ENCODE data around the gene ERI2.

ERI2 gene, protein sequence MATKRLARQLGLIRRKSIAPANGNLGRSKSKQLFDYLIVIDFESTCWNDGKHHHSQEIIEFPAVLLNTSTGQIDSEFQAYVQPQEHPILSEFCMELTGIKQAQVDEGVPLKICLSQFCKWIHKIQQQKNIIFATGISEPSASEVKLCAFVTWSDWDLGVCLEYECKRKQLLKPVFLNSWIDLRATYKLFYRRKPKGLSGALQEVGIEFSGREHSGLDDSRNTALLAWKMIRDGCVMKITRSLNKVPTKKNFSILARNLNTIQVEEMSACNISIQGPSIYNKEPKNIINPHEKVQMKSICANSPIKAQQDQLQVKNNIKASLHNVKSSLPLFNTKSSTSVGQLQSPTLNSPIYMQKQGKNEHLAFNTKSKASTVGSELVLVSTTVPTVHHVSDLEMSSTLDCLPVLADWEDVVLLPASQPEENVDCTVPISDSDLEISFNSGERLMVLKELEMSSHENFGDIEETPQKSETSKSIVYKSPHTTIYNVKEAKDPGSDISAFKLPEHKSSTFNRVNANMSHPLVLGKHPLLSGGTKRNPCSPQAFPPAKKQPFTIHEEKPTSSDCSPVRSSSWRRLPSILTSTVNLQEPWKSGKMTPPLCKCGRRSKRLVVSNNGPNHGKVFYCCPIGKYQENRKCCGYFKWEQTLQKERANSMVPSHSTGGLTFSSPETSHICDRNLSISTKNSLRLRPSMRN

DNA sequence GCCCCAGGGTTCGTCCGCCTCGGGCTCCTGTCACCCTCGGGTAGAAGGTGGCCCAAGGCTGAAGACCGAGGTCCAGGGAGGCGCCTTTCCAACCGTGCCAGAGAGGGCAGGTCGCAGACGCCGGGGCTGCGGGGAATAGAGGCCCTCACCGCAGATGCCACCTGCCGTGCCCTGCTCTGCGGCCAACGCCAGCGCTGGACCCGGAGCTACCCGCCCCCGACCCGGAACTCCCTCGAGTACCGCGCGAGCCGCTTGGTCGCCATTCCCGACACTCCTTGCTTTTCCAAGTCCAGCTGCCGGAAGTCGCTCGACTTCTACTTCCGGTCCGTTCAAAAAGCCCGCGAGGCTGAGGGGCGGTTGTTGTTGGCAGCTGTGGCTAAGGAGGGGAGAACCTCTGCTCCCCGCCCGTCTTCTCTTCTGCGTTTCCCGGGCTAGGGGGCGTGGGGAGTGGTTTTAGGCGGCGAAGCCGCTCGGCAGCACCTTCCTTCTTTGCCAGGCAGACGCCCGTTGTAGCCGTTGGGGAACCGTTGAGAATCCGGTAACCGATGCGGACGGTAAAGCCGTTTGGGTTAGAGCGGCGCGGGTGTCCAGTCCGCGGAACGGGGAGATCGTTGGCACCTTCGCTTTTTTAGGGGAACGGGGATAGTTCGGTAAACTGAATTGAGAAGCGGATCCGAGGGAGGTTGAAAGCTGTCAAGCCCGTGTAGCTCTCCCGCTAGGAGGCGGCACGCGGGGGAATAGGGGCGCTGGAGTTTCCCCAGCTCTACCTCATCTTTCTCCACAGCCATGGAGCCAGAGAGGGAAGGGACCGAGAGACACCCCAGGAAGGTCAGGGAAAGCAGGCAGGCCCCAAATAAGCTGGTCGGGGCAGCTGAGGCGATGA is at the start of gene ERI2, which contains the start of gene REXO5:
TSS of gene ERI2 (minus strand) at position 305 of the 883 bp plus-strand sequence. CDS start at position 263, 42 bp downstream.
TSS of gene REXO5 (plus strand) at position 360 of the 883 bp plus-strand sequence. CDS start at position 787, 427 bp downstream.
- peak; percentile 63 to 79 for DNase-seq

DNA sequence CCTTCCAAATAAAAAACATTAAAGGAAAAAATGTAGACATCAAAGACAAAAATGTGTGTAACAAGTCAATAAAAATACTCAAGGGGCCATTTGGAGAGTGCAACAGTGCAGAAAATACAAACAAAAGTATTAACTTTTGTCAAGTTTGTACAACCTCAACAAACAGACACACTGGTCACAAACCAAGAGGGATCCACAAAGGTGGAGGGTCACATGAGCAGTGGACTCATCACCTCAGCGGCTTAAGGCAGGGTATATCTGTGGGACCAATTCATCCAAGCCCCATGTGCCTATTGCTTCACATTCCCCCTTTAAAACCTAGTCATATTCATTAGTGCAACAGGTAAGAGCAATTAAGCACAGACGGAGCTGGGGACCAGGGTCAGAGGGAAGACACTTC is 48.7 kb upstream of the ERI2 start:
- no peak for DNase-seq

DNA sequence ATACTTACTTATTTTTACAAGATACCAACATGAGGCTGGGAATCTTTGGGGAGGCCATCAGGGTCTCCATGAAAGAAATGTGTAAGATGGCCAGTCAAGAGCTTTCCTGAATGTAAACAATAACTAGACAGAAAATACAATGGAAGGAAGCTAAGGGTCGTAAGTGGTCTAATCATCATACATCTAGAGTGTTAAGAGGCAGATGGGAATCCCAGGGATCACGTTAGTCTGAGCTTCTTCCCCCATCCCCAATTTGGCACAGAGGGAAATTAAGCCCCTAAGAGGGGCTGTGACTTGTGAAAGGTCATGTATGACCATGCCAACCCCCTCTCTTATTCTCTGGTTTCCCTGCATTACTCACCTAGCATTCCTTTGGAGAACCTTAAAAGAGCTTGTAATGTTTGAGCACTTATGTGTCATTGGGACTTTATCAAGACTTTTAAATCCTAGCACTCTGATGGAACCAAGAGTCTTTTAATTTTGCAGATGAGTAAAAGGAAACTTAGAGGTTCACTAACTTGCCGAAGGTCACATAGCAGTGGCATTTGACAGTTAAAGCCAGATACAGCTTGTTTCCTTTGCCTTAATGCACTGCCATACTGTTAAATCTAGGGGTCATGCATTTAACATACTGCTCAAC is 47.8 kb upstream of the ERI2 start:
- no peak for DNase-seq

- DNase-seq: no peak
Measured at GRCh38 chr16:20853143-20853542, 46.9 kb upstream of the ERI2 start.

GRCh38 chr16:20851601-20852000 is 45.3 kb upstream of the ERI2 start:
- no peak for DNase-seq

- no peak for DNase-seq
Measured at GRCh38 chr16:20850981-20851380, 44.7 kb upstream of the ERI2 start.

GRCh38 chr16:20849589-20850390 is 43.5 kb upstream of the ERI2 start:
- DNase-seq: peak in 1 of 2 experiments; percentile 22

DNA sequence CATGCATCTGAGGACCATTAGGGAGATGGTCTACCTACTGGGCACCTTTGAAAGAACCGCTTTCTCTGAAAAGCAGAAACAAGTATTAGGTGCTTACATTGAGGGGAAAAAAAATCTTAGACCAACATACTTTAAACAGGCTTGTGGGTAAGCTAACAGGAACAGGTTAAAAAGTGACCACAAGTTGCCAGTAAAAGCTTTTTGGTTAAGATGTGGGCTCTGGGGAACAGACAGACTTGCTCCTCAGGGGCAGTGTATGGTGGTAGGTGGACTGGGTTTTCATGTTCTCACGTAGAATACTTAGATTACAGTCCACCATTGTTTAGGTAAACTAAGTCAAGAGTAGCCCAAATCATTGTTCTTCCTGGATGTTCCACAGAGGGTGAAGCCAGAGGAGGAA is 41.3 kb upstream of the ERI2 start:
- DNase-seq: no peak

GRCh38 chr16:20846551-20846950 is 40.3 kb upstream of the ERI2 start:
- DNase-seq: no peak

GRCh38 chr16:20846030-20846429 is 39.8 kb upstream of the ERI2 start:
- no peak for DNase-seq

DNA sequence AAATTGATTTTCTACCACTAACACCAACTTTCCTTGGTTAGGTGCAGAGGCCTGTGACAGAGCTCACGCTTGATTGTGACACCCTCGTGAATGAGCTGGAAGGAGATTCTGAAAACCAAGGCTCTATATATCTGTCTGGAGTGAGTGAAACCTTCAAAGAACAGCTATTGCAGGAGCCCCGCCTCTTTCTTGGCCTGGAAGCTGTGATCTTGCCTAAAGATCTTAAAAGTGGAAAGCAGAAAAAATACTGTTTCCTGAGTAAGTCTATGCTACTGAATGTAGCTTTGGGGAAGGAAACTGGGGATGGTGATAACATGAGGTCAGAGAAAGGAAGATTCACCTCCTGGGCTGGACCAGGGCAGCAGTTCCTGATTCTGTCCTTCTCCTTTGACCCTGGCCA is 38.3 kb upstream of the ERI2 start:
- no peak for DNase-seq

DNA sequence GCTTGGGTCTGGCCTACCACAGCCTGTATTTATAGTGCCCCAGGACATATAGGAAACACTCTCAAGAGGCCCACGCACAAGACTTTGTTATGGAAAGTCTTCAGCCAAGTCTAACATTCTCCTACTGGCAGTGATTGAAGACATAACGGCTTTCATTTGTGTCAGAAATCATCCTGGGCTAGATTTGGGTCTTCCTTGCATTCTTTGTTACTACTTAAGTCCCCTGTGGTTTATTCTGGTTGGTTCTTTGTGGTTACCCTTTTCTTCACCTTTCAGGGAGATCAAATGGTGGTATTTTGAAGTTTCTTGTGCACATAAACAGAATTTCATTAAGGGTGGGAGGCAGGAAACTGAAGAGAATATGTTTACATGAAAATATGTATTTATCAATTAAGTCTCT is 37.8 kb upstream of the ERI2 start:
- DNase-seq: no peak

- DNase-seq: no peak
Measured at GRCh38 chr16:20839504-20839903, 33.2 kb upstream of the ERI2 start.

DNA sequence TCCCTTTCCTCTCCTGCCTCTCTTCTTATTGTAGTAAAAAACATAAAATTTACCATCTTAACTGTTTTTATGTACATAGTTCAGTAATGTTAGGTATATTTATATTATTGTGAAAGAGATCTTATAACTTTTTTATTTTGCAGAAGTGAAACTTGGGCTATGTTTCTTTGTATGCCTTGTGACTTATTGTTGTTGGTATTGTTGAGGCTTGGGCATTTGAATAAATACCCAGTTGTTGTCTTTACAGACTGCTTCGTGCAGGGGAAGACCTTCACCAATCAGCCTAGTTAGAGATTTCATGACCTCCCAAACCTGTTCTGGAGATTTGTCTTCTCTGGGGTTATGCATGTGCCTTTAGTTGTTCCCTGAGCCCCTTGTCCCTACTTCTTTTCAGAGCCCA is 32.0 kb upstream of the ERI2 start:
- DNase-seq: no peak

DNA sequence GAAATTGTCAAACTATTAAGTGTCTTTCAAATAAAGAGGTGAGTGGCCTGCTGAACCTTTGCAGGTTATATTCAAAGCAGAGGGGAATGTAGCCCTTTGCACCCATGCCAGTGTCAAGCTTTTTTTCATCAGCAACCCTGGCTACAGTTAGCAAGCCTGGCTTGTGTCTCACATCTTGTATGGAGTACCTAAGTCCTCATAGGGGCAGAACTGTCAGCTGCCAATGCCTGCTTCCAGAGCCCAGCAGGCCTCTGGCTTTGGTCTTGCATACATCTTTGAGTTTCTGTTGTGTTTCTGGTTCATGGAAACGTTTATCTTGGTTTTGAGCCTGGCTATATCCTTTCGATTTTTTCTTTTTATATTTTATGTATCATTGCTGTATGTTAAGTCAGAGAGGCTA is 26.8 kb upstream of the ERI2 start:
- DNase-seq: no peak

DNA sequence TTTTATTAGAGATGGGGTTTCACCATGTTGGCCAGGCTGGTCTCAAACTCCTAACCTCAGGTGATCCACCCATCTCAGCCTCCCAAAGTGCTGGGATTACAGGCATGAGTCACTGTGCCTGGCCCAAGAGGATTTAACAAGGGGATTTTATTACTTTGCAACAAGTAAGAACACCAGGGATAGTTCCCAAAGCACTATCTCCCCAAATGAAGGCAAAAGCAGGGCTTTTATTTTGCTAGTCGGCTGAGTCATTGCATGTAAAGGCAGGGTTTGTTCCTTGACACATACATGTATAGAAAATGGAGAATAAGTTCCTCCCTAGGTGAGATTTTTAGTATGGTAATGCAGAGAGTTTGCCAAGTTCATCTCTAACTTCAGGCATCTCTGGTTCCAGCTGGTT is 24.1 kb upstream of the ERI2 start:
- DNase-seq: no peak

- DNase-seq: no peak
Measured at GRCh38 chr16:20829536-20829935, 23.3 kb upstream of the ERI2 start.

GRCh38 chr16:20826039-20826566 is 19.8 kb upstream of the ERI2 start:
- no peak for DNase-seq

- no peak for DNase-seq
Measured at GRCh38 chr16:20822521-20823325, 16.5 kb upstream of the ERI2 start.

DNA sequence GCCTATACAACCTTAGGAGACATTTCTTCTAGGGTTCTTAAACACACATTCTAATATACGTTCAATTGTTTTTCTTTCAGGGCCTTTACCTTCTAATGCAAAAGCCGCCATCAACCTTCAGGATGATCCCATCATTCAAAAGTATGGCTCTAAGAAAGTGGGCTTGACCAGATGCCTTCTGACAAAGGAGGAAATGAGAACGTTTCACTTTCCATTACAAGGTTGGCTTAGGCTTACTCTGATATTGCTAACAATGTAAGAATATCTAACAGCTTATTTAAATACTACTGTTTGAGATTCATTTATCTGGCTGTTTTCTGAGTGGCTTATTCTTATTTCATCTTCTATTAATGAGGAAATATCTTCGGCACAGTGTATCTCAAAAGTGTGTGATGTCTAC is 15.4 kb upstream of the ERI2 start:
- DNase-seq: no peak

Measured in NCI-H187 (cell line).